ENCODE measurements around the gene TRIM17.

DNA sequence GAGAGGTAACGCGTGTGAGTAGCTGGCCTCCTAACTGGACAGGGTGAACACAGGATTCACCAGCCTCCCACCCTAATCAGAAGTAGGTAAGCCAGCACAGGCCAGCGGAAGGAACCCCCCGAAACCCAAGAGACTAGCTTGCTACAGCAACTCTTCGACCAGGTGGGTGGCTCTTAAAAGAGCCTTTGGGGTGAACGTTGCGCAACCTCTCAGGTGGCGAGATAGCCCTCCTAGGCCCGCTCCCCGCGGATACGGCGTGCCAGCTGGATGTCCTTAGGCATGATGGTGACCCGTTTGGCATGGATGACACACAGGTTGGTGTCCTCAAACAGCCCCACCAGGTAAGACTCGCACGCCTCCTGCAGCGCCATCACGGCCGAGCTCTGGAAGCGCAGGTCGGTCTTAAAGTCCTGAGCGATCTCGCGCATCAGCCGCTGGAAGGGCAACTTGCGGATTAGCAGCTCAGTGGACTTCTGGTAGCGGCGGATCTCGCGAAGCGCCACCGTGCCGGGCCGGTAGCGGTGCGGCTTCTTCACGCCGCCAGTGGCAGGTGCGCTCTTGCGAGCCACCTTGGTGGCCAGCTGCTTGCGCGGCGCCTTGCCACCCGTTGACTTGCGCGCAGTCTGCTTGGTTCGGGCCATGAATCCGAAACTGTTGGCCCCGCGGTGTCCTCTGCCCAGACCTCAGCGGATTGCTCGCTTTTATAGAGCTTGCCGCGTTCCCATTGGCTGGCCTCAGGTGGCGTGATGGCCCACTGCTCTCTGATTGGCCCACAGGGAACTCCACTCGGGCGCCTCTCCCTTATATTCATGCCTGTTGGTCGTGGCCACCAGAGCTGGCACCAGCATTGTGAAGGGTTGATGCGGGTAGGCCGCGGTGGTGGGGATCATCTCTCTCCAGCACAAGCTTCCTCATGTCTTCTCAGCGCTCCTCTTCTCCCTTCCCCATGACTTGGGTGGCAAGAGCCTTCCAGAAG, 8.3 kb upstream of the TRIM17 start:
- TF ChIP-seq, protein P1, sequence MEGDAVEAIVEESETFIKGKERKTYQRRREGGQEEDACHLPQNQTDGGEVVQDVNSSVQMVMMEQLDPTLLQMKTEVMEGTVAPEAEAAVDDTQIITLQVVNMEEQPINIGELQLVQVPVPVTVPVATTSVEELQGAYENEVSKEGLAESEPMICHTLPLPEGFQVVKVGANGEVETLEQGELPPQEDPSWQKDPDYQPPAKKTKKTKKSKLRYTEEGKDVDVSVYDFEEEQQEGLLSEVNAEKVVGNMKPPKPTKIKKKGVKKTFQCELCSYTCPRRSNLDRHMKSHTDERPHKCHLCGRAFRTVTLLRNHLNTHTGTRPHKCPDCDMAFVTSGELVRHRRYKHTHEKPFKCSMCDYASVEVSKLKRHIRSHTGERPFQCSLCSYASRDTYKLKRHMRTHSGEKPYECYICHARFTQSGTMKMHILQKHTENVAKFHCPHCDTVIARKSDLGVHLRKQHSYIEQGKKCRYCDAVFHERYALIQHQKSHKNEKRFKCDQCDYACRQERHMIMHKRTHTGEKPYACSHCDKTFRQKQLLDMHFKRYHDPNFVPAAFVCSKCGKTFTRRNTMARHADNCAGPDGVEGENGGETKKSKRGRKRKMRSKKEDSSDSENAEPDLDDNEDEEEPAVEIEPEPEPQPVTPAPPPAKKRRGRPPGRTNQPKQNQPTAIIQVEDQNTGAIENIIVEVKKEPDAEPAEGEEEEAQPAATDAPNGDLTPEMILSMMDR (conservative IDR thresholded peaks at IDR 0.05) = no peak
- no peak for TF ChIP-seq EZH2 (IDR thresholded peaks at IDR 0.05; ENCODE audit: low read depth)
